K562 (cell line): ENCODE measurements around the gene INHA. TPM values are rescaled to one million over a fixed set of nuclear protein-coding genes. Genes with fewer than 3 reads are reported as not detected.

ENCODE experiments used
- MTA3 ChIP-seq: fragments of 450-650 bp; formaldehyde crosslinking; IDR thresholded peaks from 2 replicates; pipeline ENCODE4 v1.6.1; 2017; ENCODE audit warnings: mild to moderate bottlenecking, borderline replicate concordance
- NFE2 ChIP-seq: IDR thresholded peaks from 2 replicates; pipeline ENCODE4 v1.6.1; 2014; ENCODE audit warnings: antibody characterized with exemption, low read depth
- PML ChIP-seq: IDR thresholded peaks from 2 replicates; pipeline ENCODE4 v1.6.1; 2012; ENCODE audit warnings: low read length, inconsistent platforms
- POLR2B ChIP-seq: fragments of 450-650 bp; IDR thresholded peaks from 2 replicates; pipeline ENCODE4 v1.6.1; 2018; ENCODE audit warnings: low read depth; ENCODE audit not compliant: partially characterized antibody
- SAFB ChIP-seq: fragments of 200-400 bp; formaldehyde crosslinking; IDR thresholded peaks from 2 replicates; pipeline ENCODE4 v1.6.1; 2017; ENCODE audit warnings: low read depth, low read length, borderline replicate concordance
- TEAD1 ChIP-seq, 2 experiments: fragments of 450-650 bp in 1 of 2; sonication (generic) in 1 of 2; formaldehyde crosslinking; IDR thresholded peaks; 2 replicates each; pipeline versions ENCODE4 v1.4.0 to v1.8.0; 2020 to 2022; ENCODE audit warnings: mild to moderate bottlenecking in 2 of 2, missing genetic modification reagents in 1 of 2
- ZBTB1 ChIP-seq: sonication (generic); formaldehyde crosslinking; IDR thresholded peaks from 2 replicates; pipeline ENCODE4 v1.8.1; 2023; ENCODE audit warnings: missing genetic modification reagents, low read depth, mild to moderate bottlenecking, borderline replicate concordance
- ZC3H11A ChIP-seq: IDR thresholded peaks from 2 replicates; pipeline ENCODE4 v1.6.1; 2012; ENCODE audit warnings: low read depth, low read length, improper control_type of control experiment
- ZNF384 ChIP-seq: IDR thresholded peaks from 2 replicates; pipeline ENCODE4 v1.6.1; 2012; ENCODE audit warnings: low read depth, low read length, improper control_type of control experiment
- polyA plus RNA-seq, 8 experiments: library from polyadenylated mRNA; depleted of rRNA in 4 of 8; stranded (reverse) in 5 of 8; unstranded in 3 of 8; fragments of >200 nt; fragmentation: Nextera tagmentation in 2 of 8; fragmentation: Illumina TruSeq in 1 of 8; extraction: Ambion mirVana in 2 of 8; extraction: Trizol in 1 of 8; gene quantifications; 2 replicates each; pipeline versions ENCODE4 v1.2.1 to v1.2.3, GENCODE V29; 2011 to 2014; ENCODE audit warnings: inconsistent platforms in 1 of 8, missing spikeins in 1 of 8
- total RNA-seq, 7 experiments: library from RNA; depleted of rRNA in 6 of 7; stranded (reverse); fragments of >200 nt in 6 of 7; fragmentation: Illumina TruSeq in 2 of 7; extraction: Trizol in 2 of 7; gene quantifications; 2 replicates each; pipeline versions ENCODE4 v1.2.1 to v1.2.3, GENCODE V29; 2011 to 2021; ENCODE audit warnings: low replicate concordance in 1 of 7
- TF ChIP-seq, protein P1 (sequence below): fragments of 250-450 bp; sonication (Bioruptor Pico); IDR thresholded peaks from 2 replicates; pipeline ENCODE4 v1.8.0; 2022; ENCODE audit warnings: moderate library complexity, mild to moderate bottlenecking, inconsistent platforms
- TF ChIP-seq, protein P2 (sequence below): fragments of 250-450 bp; sonication (Bioruptor Pico); IDR thresholded peaks from 2 replicates; pipeline ENCODE4 v1.4.0; 2020; ENCODE audit warnings: mild to moderate bottlenecking, moderate library complexity
- TF ChIP-seq, protein P3 (sequence below): fragments of 250-450 bp; sonication (Bioruptor Pico); IDR thresholded peaks from 2 replicates; pipeline ENCODE4 v1.8.0; 2022; ENCODE audit warnings: inconsistent platforms

INHA gene
- total and polyA plus RNA-seq, 9 of the 15 experiments (the other 6 are each of a cell fraction or from before 2014, with no cell fraction given): 0.07 to 1.9 (median 0.40) TPM

DNA sequence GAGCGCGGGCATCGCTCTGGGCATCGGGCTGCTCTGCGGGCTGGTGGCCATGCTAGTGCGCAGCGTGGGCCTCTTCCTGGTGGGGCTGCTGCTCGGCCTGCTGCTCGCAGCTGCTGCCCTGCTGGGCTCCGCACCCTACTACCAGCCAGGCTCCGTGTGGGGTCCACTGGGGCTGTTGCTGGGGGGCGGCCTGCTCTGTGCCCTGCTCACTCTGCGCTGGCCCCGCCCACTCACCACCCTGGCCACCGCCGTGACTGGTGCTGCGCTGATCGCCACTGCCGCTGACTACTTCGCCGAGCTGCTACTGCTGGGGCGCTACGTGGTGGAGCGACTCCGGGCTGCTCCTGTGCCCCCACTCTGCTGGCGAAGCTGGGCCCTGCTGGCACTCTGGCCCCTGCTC is 24.5 kb upstream of the INHA start (continued):
- TF ChIP-seq, protein P1, sequence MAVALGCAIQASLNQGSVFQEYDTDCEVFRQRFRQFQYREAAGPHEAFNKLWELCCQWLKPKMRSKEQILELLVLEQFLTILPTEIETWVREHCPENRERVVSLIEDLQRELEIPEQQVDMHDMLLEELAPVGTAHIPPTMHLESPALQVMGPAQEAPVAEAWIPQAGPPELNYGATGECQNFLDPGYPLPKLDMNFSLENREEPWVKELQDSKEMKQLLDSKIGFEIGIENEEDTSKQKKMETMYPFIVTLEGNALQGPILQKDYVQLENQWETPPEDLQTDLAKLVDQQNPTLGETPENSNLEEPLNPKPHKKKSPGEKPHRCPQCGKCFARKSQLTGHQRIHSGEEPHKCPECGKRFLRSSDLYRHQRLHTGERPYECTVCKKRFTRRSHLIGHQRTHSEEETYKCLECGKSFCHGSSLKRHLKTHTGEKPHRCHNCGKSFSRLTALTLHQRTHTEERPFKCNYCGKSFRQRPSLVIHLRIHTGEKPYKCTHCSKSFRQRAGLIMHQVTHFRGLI (CRISPR knock-in tag): no peak
- TF ChIP-seq SAFB: no peak
- no peak for TF ChIP-seq TEAD1 (CRISPR knock-in tag; IDR thresholded peaks at IDR 0.05)
- TF ChIP-seq PML: no peak
- TF ChIP-seq MTA3: no peak
- TF ChIP-seq, protein P2, sequence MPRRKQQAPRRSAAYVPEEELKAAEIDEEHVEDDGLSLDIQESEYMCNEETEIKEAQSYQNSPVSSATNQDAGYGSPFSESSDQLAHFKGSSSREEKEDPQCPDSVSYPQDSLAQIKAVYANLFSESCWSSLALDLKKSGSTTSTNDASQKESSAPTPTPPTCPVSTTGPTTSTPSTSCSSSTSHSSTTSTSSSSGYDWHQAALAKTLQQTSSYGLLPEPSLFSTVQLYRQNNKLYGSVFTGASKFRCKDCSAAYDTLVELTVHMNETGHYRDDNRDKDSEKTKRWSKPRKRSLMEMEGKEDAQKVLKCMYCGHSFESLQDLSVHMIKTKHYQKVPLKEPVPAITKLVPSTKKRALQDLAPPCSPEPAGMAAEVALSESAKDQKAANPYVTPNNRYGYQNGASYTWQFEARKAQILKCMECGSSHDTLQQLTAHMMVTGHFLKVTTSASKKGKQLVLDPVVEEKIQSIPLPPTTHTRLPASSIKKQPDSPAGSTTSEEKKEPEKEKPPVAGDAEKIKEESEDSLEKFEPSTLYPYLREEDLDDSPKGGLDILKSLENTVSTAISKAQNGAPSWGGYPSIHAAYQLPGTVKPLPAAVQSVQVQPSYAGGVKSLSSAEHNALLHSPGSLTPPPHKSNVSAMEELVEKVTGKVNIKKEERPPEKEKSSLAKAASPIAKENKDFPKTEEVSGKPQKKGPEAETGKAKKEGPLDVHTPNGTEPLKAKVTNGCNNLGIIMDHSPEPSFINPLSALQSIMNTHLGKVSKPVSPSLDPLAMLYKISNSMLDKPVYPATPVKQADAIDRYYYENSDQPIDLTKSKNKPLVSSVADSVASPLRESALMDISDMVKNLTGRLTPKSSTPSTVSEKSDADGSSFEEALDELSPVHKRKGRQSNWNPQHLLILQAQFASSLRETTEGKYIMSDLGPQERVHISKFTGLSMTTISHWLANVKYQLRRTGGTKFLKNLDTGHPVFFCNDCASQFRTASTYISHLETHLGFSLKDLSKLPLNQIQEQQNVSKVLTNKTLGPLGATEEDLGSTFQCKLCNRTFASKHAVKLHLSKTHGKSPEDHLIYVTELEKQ (CRISPR knock-in tag): no peak
- TF ChIP-seq NFE2: no peak
- TF ChIP-seq POLR2B: no peak
- no peak for TF ChIP-seq ZC3H11A
- TF ChIP-seq, protein P3, sequence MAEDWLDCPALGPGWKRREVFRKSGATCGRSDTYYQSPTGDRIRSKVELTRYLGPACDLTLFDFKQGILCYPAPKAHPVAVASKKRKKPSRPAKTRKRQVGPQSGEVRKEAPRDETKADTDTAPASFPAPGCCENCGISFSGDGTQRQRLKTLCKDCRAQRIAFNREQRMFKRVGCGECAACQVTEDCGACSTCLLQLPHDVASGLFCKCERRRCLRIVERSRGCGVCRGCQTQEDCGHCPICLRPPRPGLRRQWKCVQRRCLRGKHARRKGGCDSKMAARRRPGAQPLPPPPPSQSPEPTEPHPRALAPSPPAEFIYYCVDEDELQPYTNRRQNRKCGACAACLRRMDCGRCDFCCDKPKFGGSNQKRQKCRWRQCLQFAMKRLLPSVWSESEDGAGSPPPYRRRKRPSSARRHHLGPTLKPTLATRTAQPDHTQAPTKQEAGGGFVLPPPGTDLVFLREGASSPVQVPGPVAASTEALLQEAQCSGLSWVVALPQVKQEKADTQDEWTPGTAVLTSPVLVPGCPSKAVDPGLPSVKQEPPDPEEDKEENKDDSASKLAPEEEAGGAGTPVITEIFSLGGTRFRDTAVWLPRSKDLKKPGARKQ (CRISPR knock-in tag): no peak
- no peak for TF ChIP-seq ZNF384
- no peak for TF ChIP-seq ZBTB1 (CRISPR knock-in tag)
